BLaER1 treated with 17β-estradiol and CSF1 and Interleukin-3, amounts not matched to agents 10 nM and 100 nM (cell line): ENCODE data around the gene DHX29.
"Not testable (repeated sequence)": the region's sequence is repeated elsewhere in the genome, so short reads cannot be mapped to it uniquely, and the experiment has no call there.

ENCODE experiments used
- H3K27ac ChIP-seq, 11 experiments: shearing (Covaris generic); formaldehyde crosslinking; 2 replicates each; pipeline ENCODE4 v1.8.1; 2022
- H3K27me3 ChIP-seq, 11 experiments: shearing (Covaris generic); formaldehyde crosslinking; 2 replicates each; pipeline ENCODE4 v1.8.1; 2022
- H3K36me3 ChIP-seq, 11 experiments: shearing (Covaris generic); formaldehyde crosslinking; 2 replicates each; pipeline ENCODE4 v1.8.1; 2022
- H3K4me1 ChIP-seq, 10 experiments: shearing (Covaris generic); formaldehyde crosslinking; 2 replicates each; pipeline ENCODE4 v1.8.1; 2022
- H3K4me2 ChIP-seq, 11 experiments: shearing (Covaris generic); formaldehyde crosslinking; 2 replicates each; pipeline ENCODE4 v1.8.1; 2022
- H3K4me3 ChIP-seq, 10 experiments: shearing (Covaris generic); formaldehyde crosslinking; 2 replicates each; pipeline ENCODE4 v1.8.1; 2022
- H3K9ac ChIP-seq, 11 experiments: shearing (Covaris generic); formaldehyde crosslinking; 2 replicates each; pipeline ENCODE4 v1.8.1; 2022
- H3K9me3 ChIP-seq, 11 experiments: shearing (Covaris generic); formaldehyde crosslinking; replicated peaks in 1 of 11; 2 replicates each; pipeline ENCODE4 v1.8.1; 2022
- H4K20me1 ChIP-seq, 11 experiments: shearing (Covaris generic); formaldehyde crosslinking; 2 replicates each; pipeline ENCODE4 v1.8.1; 2022
- Cebpa-rat ChIP-seq, 11 experiments: shearing (Covaris generic); IDR thresholded peaks; 2 replicates each; pipeline ENCODE4 v1.8.1; 2022

The DHX29 gene

GRCh38 chr5:55324006-55324405, 16.5 kb upstream of the DHX29 start:
- TF ChIP-seq Cebpa-rat (IDR thresholded peaks at IDR 0.05), result no peak
- H3K27ac ChIP-seq, result no peak overlapping the region
- no peaks in the 10 kb centered on the region for H3K4me1 ChIP-seq

GRCh38 chr5:55320571-55320970, 13.1 kb upstream of the DHX29 start:
- Histone ChIP-seq H3K36me3 (peaks cover 35 to 84% (median 52%) of the 10 kb centered on the region in 11 experiments), H3K27ac (no peak overlapping the region), H3K9me3 (peaks cover 16 to 28% (median 26%) of the 10 kb centered on the region in 11 experiments; a peak in 21 of 22 replicates), H3K4me1 (peaks cover 0 to 3% (median 0%) of the 10 kb centered on the region in 10 experiments; a peak in 1 of 20 replicates), H3K4me2 (no peak overlapping the region), H3K4me3 (no peak overlapping the region), H4K20me1 (peaks cover 38 to 98% (median 86%) of the 10 kb centered on the region in 11 experiments; a peak in 21 of 22 replicates), H3K27me3 (no peaks in the 10 kb centered on the region), H3K9ac (no peak overlapping the region)
- TF ChIP-seq Cebpa-rat (IDR thresholded peaks at IDR 0.05), result no peak

More at GRCh38 chr5:55324006-55324405, 16.5 kb upstream of the DHX29 start:
- Histone ChIP-seq H3K4me3 (no peak overlapping the region), H3K9ac (no peak overlapping the region), H3K27me3 (no peaks in the 10 kb centered on the region), H3K9me3 (no peaks in the 10 kb centered on the region), H3K36me3 (peaks cover 54 to 86% (median 60%) of the 10 kb centered on the region in 11 experiments), H3K4me2 (no peak overlapping the region), H4K20me1 (peaks cover 34 to 97% (median 74%) of the 10 kb centered on the region in 11 experiments; a peak in 20 of 22 replicates)

- peaks cover 0 to 7% (median 0%) of the 10 kb centered on the region in 10 experiments; a peak in 4 of 20 replicates for H3K4me1 ChIP-seq
- peaks cover 18 to 39% (median 35%) of the 10 kb centered on the region in 11 experiments; a peak in 21 of 22 replicates for H3K9me3 ChIP-seq
- no peak for TF ChIP-seq Cebpa-rat (IDR thresholded peaks at IDR 0.05)
- no peak overlapping the region for H3K4me2 ChIP-seq
- H3K27me3 ChIP-seq, result no peaks in the 10 kb centered on the region
- peaks cover 38 to 100% (median 85%) of the 10 kb centered on the region in 11 experiments; a peak in 21 of 22 replicates for H4K20me1 ChIP-seq
- H3K9ac ChIP-seq, result no peak overlapping the region
- H3K36me3 ChIP-seq, result peaks cover 32 to 85% (median 55%) of the 10 kb centered on the region in 11 experiments
- no peak overlapping the region for H3K27ac ChIP-seq
- H3K4me3 ChIP-seq, result no peak overlapping the region
Observed at GRCh38 chr5:55319491-55319890, 12.0 kb upstream of the DHX29 start.

GRCh38 chr5:55318237-55318636, 10.7 kb upstream of the DHX29 start:
- H3K27me3 ChIP-seq, H3K27ac ChIP-seq, H3K4me3 ChIP-seq, H3K4me2 ChIP-seq, H3K9ac ChIP-seq: not testable (repeated sequence)
- Histone ChIP-seq H4K20me1 (peaks cover 33 to 100% (median 84%) of the 10 kb centered on the region in 11 experiments; a peak in 21 of 22 replicates), H3K4me1 (peaks cover 0 to 17% (median 0%) of the 10 kb centered on the region in 10 experiments; a peak in 5 of 20 replicates), H3K36me3 (peaks cover 21 to 84% (median 51%) of the 10 kb centered on the region in 11 experiments), H3K9me3 (peaks cover 18 to 48% (median 44%) of the 10 kb centered on the region in 11 experiments; a peak in 21 of 22 replicates)

- peaks cover 12 to 85% (median 62%) of the 10 kb centered on the region in 11 experiments; a peak in 21 of 22 replicates for H3K36me3 ChIP-seq
Observed at GRCh38 chr5:55316837-55317236, 9.3 kb upstream of the DHX29 start.

GRCh38 chr5:55316289-55316688, 8.8 kb upstream of the DHX29 start:
- H3K4me2 ChIP-seq, result no peak overlapping the region
- H3K9me3 ChIP-seq, result peaks cover 18 to 52% (median 47%) of the 10 kb centered on the region in 11 experiments; a peak in 21 of 22 replicates
- H3K4me1 ChIP-seq, result peaks cover 0 to 26% (median under 1%) of the 10 kb centered on the region in 10 experiments; a peak in 6 of 20 replicates
- H3K27ac ChIP-seq, result no peak overlapping the region
- H3K36me3 ChIP-seq, result peaks cover 12 to 86% (median 66%) of the 10 kb centered on the region in 11 experiments; a peak in 21 of 22 replicates
- H3K9ac ChIP-seq, result no peak overlapping the region
- no peak overlapping the region for H3K4me3 ChIP-seq
- no peak for TF ChIP-seq Cebpa-rat (IDR thresholded peaks at IDR 0.05)
- no peaks in the 10 kb centered on the region for H3K27me3 ChIP-seq
- peaks cover 23 to 100% (median 84%) of the 10 kb centered on the region in 11 experiments; a peak in 21 of 22 replicates for H4K20me1 ChIP-seq

More at GRCh38 chr5:55316837-55317236, 9.3 kb upstream of the DHX29 start:
- Histone ChIP-seq H3K4me1 (peaks cover 0 to 22% (median 0%) of the 10 kb centered on the region in 10 experiments; a peak in 5 of 20 replicates), H3K27ac (no peak overlapping the region), H3K9ac (no peak overlapping the region), H3K9me3 (peaks cover 18 to 52% (median 47%) of the 10 kb centered on the region in 11 experiments; a peak in 21 of 22 replicates), H3K4me3 (no peak overlapping the region), H4K20me1 (peaks cover 26 to 100% (median 85%) of the 10 kb centered on the region in 11 experiments; a peak in 21 of 22 replicates), H3K4me2 (no peak overlapping the region), H3K27me3 (no peaks in the 10 kb centered on the region)
- no peak for TF ChIP-seq Cebpa-rat (IDR thresholded peaks at IDR 0.05)

GRCh38 chr5:55313870-55314617, 6.5 kb upstream of the DHX29 start:
- Histone ChIP-seq H4K20me1 (peaks cover 15 to 100% (median 84%) of the 10 kb centered on the region in 11 experiments; a peak in 20 of 22 replicates), H3K9ac (no peak overlapping the region), H3K4me2 (peak overlapping the region in 2 of 11 experiments; percentile 17 to 52; a peak in 4 of 22 replicates), H3K4me3 (no peak overlapping the region), H3K36me3 (peaks cover 12 to 88% (median 77%) of the 10 kb centered on the region in 11 experiments; a peak in 21 of 22 replicates), H3K4me1 (peaks cover 17 to 47% (median 21%) of the 10 kb centered on the region in 10 experiments), H3K9me3 (peaks cover 18 to 52% (median 47%) of the 10 kb centered on the region in 11 experiments; a peak in 21 of 22 replicates), H3K27me3 (no peaks in the 10 kb centered on the region), H3K27ac (no peak overlapping the region)
- no peak for TF ChIP-seq Cebpa-rat (IDR thresholded peaks at IDR 0.05)

- no peak for TF ChIP-seq Cebpa-rat (IDR thresholded peaks at IDR 0.05)
- H3K4me1 ChIP-seq, result peaks cover 46 to 69% (median 59%) of the 10 kb centered on the region in 10 experiments
- H3K36me3 ChIP-seq, result peaks cover 0 to 48% (median 30%) of the 10 kb centered on the region in 11 experiments; a peak in 18 of 22 replicates
- H3K27ac ChIP-seq, result peak overlapping the region; percentile 90 to 99 (median 95)
- H3K9ac ChIP-seq, result peak overlapping the region; percentile 91 to 98 (median 95)
- H3K4me2 ChIP-seq, result peak overlapping the region; percentile 83 to 96 (median 90)
- no peaks in the 10 kb centered on the region for H3K27me3 ChIP-seq
- peaks cover 0 to 9% (median 3%) of the 10 kb centered on the region in 11 experiments; a peak in 5 of 22 replicates for H3K9me3 ChIP-seq
- peaks cover 8 to 79% (median 59%) of the 10 kb centered on the region in 11 experiments; a peak in 16 of 22 replicates for H4K20me1 ChIP-seq
- peak overlapping the region; percentile 72 to 96 (median 84) for H3K4me3 ChIP-seq
Observed at GRCh38 chr5:55308254-55308836, 851 bp upstream of the DHX29 start.
